Neural cell (in vitro differentiated cells): Measurements from ENCODE around the gene PCYT1B.

Source experiments
- TAF1 ChIP-seq: IDR thresholded peaks from 2 replicates; pipeline ENCODE4 v1.6.1; 2012; ENCODE audit warnings: low read depth
- TF ChIP-seq, protein P1 (sequence below): fragments of 450-650 bp; IDR thresholded peaks from 2 replicates; pipeline ENCODE4 v1.5.1; 2014; ENCODE audit warnings: antibody characterized with exemption, mild to moderate bottlenecking, moderate library complexity; ENCODE audit not compliant: poor library complexity, severe bottlenecking

DNA sequence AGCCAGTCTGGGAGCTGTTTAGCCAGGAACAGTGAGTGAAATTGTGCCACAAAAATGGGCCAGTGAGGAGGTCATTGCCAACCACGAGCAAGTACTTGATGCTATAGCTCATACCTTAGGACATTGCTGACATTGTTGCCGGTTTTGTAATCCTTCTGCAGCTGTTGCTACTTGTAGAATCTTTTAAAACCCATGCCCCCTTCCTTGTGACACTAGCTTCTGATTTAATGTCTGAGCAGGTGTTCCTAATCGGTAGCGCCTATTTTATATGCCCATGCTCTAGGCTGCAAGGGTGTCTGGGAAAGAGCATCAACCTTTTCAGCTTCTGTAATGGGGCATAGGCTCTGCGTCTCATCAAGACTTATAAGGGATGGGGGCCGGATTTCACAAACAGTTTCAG lies 49.1 kb upstream of the PCYT1B start:
- TF ChIP-seq, protein P1, sequence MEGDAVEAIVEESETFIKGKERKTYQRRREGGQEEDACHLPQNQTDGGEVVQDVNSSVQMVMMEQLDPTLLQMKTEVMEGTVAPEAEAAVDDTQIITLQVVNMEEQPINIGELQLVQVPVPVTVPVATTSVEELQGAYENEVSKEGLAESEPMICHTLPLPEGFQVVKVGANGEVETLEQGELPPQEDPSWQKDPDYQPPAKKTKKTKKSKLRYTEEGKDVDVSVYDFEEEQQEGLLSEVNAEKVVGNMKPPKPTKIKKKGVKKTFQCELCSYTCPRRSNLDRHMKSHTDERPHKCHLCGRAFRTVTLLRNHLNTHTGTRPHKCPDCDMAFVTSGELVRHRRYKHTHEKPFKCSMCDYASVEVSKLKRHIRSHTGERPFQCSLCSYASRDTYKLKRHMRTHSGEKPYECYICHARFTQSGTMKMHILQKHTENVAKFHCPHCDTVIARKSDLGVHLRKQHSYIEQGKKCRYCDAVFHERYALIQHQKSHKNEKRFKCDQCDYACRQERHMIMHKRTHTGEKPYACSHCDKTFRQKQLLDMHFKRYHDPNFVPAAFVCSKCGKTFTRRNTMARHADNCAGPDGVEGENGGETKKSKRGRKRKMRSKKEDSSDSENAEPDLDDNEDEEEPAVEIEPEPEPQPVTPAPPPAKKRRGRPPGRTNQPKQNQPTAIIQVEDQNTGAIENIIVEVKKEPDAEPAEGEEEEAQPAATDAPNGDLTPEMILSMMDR: no peak
- no peak for TF ChIP-seq TAF1
